ENCODE data around the gene FAM3D.
"Not testable (repeated sequence)": the region's sequence is repeated elsewhere in the genome, so short reads cannot be mapped to it uniquely, and the experiment has no call there.

Gene FAM3D

DNA sequence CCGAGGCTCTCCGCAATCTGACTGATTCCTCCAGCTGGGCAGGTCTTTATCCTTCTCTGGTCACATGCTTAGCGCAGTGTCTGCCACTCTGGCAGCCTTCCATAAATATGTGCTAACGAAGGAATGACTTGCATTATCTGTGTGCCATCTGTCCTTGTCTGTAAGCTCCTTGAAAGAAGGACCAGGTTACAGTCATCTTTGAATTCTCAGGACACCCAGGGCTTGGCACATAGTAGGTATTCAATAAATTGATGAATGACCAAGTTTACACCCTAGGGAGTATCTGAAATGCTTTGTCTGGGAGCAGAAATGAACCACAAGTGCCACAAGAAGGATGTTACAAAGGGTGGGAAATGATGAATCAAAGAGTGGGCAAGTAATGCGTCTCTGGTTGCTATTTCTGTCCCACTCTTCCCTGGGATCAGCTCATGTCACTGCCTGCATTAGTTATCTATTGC lies 16.5 kb upstream of the FAM3D start:
- peak; percentile 82 for DNase-seq (ENCODE audit: low spot score)

DNA sequence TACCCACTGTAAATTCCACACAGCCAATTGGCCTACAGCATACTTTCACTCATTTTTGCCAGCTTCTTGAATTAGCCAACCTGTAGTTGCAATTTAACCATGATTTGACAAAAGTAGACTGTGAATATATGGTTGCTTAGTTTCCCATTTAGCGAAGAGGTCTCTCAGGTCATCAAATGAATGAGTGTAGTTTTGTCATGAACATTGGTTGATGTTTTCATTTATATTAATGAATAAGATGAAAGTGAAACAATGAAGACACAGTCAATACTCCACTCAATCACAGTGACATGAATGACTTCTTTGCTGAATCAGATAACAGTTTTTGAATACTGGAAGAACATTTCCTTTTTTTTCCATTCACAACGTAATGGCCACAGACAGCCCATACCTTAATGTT lies 15.3 kb upstream of the FAM3D start:
- DNase-seq (ENCODE audit: low spot score): no peak

- no peak for DNase-seq (ENCODE audit: low spot score)
Observed at GRCh38 chr3:58680879-58681525, 14.4 kb upstream of the FAM3D start.

GRCh38 chr3:58679974-58680666 lies 13.5 kb upstream of the FAM3D start:
- no peak for DNase-seq (ENCODE audit: low spot score)

- DNase-seq (ENCODE audit: low spot score): no peak
Observed at GRCh38 chr3:58679446-58679845, 12.9 kb upstream of the FAM3D start.

GRCh38 chr3:58678177-58678970 lies 11.8 kb upstream of the FAM3D start:
- DNase-seq (ENCODE audit: low spot score): not testable (repeated sequence)

- DNase-seq (ENCODE audit: low spot score): no peak
Observed at GRCh38 chr3:58672880-58673279, 6.3 kb upstream of the FAM3D start.

DNA sequence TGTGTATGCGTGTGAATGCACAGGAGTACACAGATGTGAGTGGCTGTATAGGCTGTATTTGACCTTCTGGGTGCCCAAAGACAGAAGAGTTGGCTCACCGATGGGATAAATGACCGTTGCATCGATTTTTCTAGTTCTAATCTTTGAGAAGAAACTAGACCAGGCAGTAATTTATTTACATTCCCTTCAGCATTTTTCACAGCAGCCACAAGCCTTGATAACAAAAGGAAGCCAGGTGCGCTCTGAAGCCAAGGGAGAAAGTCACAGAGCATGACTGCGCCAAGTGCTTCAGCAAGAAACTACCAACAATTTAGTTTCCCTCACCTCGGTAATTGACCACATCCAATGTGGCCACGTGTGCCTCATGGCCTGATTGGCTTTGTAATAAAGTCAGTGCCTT lies 5.9 kb upstream of the FAM3D start:
- no peak for DNase-seq (ENCODE audit: low spot score)

DNA sequence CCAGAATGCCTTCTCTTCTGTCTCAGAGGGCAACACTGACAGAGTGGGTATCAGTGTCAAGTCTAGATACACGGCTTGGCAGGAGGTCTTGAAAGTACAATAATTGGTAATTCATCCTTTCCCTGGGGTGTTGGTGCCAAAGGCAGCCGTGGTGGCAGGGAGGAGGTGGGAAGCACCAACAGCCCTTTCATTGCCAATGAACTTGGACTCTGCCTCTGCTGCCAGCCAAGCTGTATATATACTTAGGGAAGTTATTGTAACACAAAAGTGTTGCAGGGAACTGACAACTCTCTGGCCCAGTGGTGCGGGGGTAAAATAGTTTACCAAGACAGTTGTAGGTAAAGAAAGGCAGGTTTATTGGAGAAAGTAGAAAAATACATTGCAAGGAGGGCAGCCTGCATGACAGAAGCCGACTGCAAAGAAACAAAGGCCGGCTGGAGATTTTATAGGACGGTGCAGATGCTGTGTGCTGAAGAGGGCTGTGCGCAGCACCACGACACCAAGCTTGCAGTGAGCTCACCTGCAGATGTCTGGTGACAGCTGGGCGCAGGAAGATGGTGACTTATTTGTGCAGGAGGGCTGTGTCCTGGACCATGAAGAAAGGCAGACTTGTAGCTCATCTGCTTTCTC lies 4.0 kb upstream of the FAM3D start:
- DNase-seq (ENCODE audit: low spot score): no peak

- DNase-seq (ENCODE audit: low spot score): no peak
Observed at GRCh38 chr3:58668247-58668646, 1.7 kb upstream of the FAM3D start.

DNA sequence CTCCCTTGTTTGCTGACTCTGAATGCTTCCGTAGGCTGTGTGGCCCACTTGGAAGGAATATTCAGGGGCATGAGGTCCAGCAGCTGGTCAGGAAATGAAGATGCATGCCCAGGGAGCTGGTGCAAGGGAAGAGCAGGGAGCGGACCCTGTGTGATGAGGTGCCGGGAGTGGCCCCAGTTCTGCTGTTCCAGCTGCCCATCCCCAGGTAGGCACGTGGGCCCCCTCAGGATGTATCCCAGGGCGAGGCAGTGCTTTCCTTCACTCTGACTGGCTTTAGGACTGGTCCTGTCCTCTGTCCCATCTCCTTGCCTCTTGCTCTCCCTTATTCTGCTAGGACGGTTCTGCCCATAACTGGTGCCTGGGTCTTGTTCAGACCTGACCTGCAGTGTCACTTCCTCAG lies 1.1 kb upstream of the FAM3D start:
- no peak for DNase-seq (ENCODE audit: low spot score)

GRCh38 chr3:58667229-58667628 lies 655 bp upstream of the FAM3D start:
- no peak for DNase-seq (ENCODE audit: low spot score)

DNA sequence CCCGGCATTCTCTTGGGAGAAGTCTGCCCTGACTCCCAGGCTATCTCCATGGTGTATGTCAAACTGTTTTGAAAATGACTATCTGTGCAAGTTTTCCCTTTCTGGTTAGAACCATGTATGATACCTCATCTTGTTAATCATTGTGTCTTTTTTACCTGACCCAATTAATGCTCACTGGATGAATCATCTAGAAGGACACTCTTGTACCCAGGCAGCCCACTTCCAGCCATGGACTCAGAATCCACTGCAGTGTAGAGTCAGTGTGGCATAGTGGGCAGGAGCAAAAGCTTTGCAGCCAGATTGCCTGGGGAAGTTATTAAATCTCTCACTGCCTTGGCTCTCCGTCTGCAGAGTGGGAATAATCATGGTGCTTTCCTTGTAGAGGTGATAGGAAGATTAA lies 1.2 kb downstream of the FAM3D start:
- no peak for DNase-seq (ENCODE audit: low spot score)

DNA sequence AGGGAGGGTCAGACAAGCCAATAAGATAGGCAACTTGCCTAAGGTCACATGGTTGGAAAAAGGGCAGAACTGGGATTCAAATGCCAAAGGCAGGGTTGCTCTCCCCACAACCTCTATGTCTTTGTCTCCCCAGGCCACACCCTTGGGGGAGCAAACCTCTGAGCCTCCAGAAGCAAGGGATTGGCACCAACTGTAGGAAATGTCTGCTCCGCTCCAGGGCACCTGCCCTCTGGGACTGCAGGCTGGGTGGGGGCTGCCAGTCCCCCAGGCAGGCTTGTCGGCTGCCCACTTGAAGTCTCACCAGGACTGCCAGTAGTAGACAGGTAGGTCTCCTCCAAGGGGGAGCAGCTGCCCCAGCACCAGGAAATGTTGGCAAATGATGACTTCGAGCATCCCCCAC lies 2.0 kb downstream of the FAM3D start:
- DNase-seq (ENCODE audit: low spot score): no peak

GRCh38 chr3:58661836-58662420 lies 4.6 kb downstream of the FAM3D start:
- no peak for DNase-seq (ENCODE audit: low spot score)

DNA sequence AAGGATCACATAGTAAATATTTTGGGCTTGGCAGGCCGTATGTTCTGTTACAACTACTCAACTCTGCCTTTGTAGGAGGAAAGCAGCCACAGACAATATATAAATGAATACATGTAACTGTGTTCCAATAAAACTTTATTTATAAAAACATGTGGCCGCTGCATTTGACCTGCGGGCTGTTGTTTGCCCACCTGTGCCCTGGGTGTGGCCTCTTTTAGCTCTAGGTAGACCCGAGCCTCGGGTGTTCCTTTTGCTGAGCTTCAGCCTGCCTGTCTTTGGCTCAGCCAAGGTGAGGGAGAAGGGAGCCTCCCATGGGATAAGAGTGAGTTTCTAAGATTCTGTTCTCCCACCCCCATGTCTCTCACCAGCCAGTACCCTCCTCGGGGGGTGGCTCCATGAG lies 5.6 kb downstream of the FAM3D start:
- DNase-seq (ENCODE audit: low spot score): no peak

- no peak for DNase-seq (ENCODE audit: low spot score)
Observed at GRCh38 chr3:58659051-58659675, 7.4 kb downstream of the FAM3D start.

- DNase-seq (ENCODE audit: low spot score): no peak
Observed at GRCh38 chr3:58658508-58658907, 8.1 kb downstream of the FAM3D start.

DNA sequence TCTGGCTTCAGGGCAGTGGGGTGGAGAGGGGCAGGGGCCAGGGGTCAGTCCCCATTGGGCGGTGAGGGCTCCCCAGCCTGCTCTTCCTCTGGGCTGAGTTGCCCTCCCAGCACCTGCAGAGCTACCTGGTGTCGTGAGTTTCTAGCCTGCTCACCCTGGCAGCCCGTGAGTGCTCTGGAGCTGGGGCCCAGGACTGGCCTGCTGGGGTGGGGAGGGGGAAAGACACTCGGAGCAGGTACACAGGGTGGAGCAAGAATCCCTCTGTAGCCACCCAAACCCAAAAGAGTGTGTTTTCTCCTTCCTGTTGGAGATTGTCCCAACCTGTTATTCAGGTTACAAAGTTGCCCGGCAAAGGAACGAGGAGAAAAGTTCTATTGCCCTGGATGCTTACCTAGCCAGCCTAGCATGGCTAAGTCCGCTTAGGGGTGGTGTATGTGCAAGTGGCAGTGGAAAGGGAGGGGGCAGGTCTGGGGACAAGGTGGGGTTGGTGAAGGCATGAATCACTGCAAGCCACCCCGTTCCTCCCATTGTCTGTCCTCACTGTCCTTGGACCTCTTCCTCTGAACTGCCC lies 8.9 kb downstream of the FAM3D start:
- DNase-seq (ENCODE audit: low spot score): no peak

DNA sequence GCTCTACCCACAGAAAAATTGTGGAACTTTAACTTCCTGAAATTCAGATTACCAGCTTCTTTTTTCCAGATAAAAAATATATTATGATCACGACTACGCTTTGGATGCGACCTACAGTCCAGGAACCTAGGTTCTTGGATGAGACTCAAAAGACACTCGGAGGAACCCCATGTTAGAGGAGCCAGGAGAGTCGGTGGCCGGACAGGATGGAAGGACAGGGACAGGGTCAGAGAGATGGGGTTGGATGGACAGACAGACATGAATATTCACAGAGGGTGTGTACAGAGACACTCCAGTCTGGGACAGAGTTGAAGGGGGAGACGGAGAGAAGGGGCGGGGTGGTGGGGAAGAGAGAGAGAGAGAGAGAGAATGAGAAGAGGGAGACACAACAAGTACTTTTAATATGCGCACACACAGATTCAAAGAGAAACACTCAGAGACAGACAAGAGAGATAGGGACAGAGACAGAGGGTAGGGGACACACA lies 9.5 kb downstream of the FAM3D start:
- DNase-seq (ENCODE audit: low spot score): no peak

DNA sequence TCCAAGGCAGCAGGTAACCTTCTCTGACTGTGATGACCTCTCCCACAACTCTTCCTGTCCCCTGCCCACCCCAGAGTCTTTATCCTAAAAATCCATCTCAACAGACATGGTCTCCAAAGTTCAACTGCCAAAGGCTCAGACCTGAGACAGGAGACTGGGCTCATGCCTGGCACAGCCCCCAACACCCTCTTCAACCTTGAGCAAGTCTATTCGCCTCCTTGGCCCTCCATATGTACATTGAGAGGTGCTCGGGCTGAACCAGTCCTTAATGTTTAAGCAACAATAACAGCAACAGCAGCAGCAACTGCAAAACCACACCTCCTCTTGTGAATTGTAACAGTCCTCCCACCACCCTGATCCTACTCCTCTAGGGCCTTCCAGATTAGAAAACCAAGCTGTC lies 9.9 kb downstream of the FAM3D start:
- no peak for DNase-seq (ENCODE audit: low spot score)

Measured in D341Med (cell line).